HG03521 (cell line): ENCODE data around the gene LASP1NB.
A peak's percentile ranks its signal among the peaks of the same experiment; 100 is the strongest.
"Not testable (repeated sequence)": the region's sequence is repeated elsewhere in the genome, so short reads cannot be mapped to it uniquely, and the experiment has no call there.

Experiments used
- ATAC-seq: cut with Tn5 transposase; IDR thresholded peaks from one replicate; pipeline ENCODE4 v1.9.1; 2021; ENCODE audit warnings: mild to moderate bottlenecking, moderate library complexity; ENCODE audit not compliant: unreplicated experiment

Gene LASP1NB

DNA sequence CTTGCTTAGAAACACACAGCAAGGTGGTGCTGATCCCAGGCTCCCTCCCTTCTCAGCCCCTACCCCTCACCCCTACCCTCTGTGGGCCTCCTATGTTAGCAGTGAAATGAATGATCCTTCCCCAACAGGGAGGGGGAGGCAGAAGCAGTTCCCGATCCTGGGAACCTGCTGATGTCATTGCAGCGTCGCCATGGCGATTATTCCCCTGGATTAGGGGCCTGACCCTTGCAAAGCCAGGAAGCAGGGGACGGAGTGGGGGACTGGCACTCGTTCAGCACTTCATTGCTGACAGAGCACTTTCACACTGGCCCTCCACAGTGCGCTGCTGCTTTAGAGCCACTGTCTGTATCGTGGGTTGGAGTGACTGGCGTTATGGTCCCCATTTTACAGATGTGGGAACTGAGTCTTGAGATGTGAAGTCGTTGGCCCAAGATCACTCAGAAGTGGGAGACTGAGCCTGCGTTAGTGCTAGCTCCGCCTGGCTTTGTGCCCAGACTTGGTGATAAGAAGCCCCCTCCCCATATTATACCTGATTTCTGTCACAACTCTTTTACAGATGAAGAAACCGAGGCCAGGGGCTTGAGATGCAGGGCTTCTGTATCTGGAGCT, 29.0 kb upstream of the LASP1NB start:
- no peak for ATAC-seq

GRCh38 chr17:38897176-38897575, 28.2 kb upstream of the LASP1NB start:
- ATAC-seq: no peak

GRCh38 chr17:38897671-38898290, 27.6 kb upstream of the LASP1NB start:
- no peak for ATAC-seq

DNA sequence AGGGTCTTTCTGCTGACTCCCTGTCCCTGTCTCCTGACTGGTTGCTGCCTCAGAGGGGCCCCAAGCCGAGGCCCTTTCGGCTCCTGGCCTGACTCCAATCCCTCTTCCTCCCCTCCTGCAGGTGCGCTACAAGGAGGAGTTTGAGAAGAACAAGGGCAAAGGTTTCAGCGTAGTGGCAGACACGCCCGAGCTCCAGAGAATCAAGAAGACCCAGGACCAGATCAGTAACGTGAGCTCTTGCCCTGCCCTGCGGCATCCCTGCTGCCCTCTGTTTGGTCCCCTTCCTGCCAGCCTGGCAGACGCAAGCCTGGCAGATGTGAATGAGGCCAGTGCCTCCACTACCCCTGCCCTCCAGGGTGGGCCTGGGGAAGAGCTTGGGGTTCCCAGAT, 27.1 kb upstream of the LASP1NB start:
- ATAC-seq: no peak

DNA sequence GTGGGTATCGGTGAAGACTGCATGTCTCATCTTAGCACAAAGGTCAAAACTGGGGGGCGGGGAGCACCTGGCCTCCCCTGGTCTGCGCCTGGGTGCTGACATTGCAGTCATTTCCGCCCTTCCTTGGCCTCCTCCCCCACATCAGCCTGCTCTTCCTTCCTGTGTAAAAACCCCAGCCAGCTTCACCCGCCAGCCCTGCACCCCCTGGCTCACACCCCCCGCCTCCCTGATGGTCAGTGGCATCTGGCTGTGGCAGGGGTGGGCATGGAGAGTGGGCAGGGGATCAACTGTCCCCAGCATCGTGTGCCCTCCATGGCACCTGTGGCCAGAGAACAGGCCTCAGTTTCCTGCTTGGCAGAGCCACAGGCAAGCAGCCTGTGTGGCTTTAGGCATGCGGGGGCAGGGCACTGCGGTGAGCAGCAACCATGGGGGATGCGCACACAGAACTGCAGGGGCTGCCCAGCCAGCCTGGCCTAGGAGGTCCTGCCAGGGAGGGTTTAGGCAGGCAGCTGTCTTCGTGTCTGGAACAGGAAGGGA, 26.5 kb upstream of the LASP1NB start:
- peak; percentile 62 for ATAC-seq

GRCh38 chr17:38899421-38899820, 26.0 kb upstream of the LASP1NB start:
- ATAC-seq: no peak

- no peak for ATAC-seq
Measured at GRCh38 chr17:38900978-38901656, 24.3 kb upstream of the LASP1NB start.

DNA sequence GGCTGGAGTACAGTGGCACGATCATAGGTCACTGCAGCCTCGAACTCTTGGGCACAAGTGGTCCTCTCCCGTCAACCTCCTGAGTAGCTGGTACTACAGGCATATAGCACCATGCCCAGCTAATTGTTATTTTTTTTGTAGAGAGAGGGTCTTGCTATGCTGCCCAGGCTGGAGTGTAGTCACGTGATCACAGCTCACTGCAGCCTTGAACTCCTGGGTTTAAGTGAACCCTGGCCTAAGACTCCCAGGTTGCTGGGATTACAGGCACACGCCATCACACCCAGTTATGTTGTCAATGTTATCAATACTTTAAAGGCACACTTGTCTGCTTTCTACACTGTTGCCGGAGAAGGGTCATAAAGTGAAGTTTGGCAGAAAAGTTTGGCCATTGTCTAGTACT, 22.0 kb upstream of the LASP1NB start:
- ATAC-seq: no peak

DNA sequence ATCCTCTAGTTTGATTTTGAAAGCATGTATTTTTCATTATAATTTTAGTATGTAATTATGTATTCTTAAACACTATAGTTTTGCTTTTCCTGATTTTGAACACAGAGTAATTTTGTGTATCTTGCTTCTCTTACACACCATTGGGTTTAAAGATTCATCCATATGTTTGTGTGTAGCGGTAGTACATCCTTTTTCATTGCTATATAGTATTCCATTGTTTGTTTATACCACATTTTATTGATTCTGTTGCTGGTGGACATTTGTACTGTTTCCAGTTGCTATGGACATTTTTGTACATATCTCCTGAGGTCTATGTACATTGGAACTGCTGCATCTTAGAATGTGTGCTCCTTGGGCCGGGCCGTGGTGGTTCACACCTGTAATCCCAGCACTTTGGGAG, 20.5 kb upstream of the LASP1NB start:
- no peak for ATAC-seq

DNA sequence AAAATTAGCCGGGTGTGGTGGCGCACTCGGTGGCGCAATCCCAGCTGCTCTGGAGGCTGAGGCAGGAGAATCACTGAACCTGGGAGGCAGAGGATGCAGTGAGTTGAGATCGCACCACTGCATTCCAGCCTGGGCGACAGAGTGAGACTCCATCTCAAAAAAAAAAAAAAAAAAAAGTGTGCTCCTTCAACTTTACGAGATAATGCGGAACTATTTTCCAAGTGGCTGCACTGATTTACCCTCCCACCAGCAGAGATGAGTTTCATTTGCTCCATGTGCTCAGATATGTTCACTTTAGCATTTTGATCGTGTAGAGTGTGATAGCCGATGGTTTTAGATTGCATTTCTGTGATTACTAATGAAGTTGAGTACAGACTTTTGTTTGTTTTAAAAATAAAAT, 20.0 kb upstream of the LASP1NB start:
- ATAC-seq: no peak

- ATAC-seq: no peak
Measured at GRCh38 chr17:38906460-38907228, 18.8 kb upstream of the LASP1NB start.

DNA sequence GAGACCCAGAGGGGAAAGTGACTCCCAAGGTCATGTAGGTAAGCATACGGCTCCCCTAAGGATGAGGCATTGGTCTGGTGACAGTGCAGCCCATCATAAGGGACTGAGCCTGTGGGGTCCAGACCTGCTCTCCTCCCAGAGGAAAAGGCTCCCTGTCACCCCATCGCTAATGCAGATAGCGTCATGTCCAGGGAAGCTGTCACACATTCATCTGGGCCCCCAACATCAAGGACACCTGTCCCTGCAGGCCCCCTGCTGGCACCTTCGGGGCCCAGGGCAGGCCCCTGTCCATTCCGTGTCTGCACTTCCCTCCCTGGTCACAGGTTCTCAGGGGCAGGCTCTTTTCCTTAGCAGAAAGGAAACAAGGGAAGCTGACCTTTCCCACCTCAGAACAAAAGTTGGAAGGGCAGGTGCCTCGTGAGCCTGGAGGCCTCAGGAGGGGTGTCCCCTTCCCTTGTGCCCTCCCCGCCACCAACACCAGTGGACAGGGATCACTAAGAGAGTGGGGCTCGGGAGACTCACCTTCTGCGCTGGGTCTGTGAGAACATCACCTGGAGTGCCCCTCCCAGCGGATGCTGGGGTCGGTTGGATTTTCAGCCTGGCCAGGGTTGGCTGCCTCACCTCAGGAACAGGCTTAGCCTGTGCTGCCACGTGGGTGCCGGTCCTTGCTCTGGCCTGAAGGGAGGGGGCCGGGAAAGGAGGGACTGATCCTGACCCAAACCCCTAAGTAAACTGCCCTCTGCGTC, 17.3 kb upstream of the LASP1NB start:
- ATAC-seq: no peak

DNA sequence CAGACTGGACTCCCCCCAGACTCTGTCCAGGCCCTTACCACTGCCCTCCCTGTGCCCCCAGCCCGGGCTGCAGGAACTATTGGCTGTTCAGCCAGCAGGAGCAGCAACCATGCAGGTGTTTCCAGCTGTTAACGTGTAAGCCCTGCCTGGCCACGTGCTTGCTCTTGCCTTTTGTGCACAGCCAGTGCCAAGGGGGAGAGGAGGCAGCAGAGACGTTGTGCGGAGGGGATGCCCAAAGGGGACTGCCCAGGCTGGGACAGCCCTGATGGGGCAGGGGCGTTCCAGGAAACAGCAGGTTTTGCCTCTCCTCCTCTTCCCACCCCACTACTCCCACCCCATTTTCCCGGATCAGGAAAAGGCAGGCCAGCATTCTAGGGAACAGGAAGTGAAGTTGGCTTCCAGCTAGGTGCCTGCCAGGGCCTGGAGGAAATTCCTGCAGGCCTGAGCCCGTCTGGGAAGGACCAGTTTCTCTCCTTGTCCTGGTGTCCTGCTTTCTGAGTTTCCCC, 16.7 kb upstream of the LASP1NB start:
- ATAC-seq: no peak

GRCh38 chr17:38910325-38910724, 15.1 kb upstream of the LASP1NB start:
- ATAC-seq: no peak

- ATAC-seq: no peak
Measured at GRCh38 chr17:38911081-38911730, 14.2 kb upstream of the LASP1NB start.

GRCh38 chr17:38911731-38912081, 13.7 kb upstream of the LASP1NB start:
- ATAC-seq: not testable (repeated sequence)

DNA sequence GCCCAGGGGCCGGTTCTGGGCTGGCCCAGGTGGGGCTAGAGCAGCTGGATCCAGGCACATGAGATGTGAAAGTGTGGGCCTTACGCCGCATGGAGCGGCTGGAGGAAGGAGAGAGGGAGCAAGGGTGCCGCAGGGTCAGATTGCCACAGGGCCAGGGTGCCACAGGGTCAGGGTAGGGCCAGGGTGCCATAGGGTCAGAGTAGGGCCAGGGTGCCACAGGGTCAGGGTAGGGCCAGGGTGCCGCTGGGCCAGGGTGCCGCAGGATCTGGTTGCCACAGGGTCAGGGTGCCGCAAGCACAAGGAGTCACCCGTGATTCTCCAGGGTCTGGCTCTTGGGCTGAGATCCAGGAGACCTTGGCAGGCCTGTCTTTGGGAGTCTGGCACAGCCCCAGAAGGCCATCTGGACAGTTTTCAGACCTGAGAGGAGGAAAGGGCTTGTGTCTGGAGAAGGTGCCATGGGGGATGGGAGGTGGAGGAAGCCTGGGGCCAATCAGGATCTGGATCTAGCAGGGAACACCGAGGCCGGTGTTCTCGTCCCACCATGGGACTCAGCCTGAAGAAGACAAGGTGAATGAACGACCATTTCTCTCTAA, 13.1 kb upstream of the LASP1NB start:
- no peak for ATAC-seq

GRCh38 chr17:38914741-38915638, 10.4 kb upstream of the LASP1NB start:
- no peak for ATAC-seq

- ATAC-seq: no peak
Measured at GRCh38 chr17:38915639-38915995, 9.8 kb upstream of the LASP1NB start.
